Fibroblast of the aortic adventitia (primary cell): ENCODE data around the gene RBM5. TPM values are rescaled to one million over a fixed set of nuclear protein-coding genes. Genes with fewer than 3 reads are reported as not detected.

Experiments used
- DNase-seq: peaks from one replicate; pipeline ENCODE4 v3.0.0-alpha.2; 2010; ENCODE audit warnings: low read depth
- H3K4me3 ChIP-seq: 2 replicates; pipeline ENCODE4 v1.5.1; 2011; ENCODE audit warnings: low read depth, mild to moderate bottlenecking, control low read depth, low read length, moderate library complexity
- total RNA-seq: library from RNA; depleted of rRNA; stranded (reverse); fragments of >200 nt; gene quantifications from 2 replicates; pipeline ENCODE4 v1.2.3, GENCODE V29; 2012; ENCODE audit warnings: low replicate concordance
- TF ChIP-seq, protein P1 (sequence below): IDR thresholded peaks from 2 replicates; pipeline ENCODE4 v1.5.1; 2011; ENCODE audit warnings: mild to moderate bottlenecking, low read length, control low read depth, inconsistent platforms; ENCODE audit not compliant: insufficient read depth

The RBM5 gene
- total RNA-seq, 1 donor, result 142 TPM

DNA sequence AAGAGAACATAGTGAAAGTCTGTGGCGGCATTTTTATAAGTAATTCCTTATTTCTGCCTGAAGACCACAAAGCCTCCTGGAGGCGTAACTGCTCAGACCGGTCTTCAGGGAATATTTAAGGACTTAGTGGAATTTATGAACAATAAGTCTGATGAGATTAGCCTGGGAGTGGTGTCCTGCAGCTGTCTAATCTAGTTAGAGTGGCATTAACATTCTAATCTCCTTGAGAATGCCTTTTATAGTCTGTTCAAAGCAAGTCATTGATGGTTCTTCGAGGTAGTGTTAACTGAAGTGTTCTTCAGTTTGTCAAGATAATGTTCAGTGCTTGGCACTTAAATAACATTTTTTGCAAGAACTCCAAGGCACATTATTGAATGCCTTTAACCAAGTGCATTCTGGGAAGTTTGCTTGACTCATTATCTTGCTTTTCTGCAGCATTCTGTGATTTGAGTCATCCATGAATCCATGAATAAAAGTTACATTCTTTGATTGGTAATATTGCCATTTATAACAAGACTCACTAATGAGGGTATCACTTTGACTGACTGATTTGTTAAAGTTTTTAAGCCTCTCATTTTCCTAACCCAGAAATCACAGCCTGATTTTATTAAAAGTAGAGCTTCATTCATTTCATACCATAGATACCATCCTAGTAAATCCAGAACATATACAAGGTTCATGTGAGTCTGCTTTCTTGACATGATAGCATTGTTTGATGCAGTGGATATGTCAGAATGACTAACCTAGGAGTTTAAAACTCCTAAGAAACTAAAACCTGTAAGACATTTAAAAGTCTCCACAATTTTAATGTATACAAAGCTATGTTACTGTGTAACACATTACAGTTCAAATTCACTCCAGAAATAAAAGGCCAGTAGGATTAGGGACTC is 12.5 kb downstream of the RBM5 start:
- peak; percentile 70 for DNase-seq
- TF ChIP-seq, protein P1, sequence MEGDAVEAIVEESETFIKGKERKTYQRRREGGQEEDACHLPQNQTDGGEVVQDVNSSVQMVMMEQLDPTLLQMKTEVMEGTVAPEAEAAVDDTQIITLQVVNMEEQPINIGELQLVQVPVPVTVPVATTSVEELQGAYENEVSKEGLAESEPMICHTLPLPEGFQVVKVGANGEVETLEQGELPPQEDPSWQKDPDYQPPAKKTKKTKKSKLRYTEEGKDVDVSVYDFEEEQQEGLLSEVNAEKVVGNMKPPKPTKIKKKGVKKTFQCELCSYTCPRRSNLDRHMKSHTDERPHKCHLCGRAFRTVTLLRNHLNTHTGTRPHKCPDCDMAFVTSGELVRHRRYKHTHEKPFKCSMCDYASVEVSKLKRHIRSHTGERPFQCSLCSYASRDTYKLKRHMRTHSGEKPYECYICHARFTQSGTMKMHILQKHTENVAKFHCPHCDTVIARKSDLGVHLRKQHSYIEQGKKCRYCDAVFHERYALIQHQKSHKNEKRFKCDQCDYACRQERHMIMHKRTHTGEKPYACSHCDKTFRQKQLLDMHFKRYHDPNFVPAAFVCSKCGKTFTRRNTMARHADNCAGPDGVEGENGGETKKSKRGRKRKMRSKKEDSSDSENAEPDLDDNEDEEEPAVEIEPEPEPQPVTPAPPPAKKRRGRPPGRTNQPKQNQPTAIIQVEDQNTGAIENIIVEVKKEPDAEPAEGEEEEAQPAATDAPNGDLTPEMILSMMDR, result no peak
- H3K4me3 ChIP-seq, result no peak overlapping the region

DNA sequence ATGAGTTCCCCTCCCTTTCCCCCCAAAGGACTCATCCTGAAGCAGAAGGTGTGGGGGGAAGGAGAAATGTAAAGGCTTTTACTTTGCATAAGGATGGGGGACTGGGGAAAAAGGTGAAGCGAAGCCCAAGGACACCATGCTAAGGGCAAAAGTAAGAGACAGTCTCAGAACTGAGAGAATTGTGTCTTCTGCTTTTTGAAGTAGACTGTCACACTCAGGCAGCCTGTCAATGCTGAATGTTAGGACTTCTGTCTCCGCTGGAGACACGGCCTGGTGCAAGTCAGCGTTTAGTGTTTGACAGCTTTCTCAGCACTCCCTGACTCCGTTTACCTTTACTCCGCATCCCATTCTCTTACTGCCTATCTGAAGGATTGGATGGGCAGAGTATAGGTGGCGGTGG is 13.8 kb downstream of the RBM5 start:
- H3K4me3 ChIP-seq, result no peak overlapping the region
- TF ChIP-seq, protein P1, result no peak
- DNase-seq, result no peak

DNA sequence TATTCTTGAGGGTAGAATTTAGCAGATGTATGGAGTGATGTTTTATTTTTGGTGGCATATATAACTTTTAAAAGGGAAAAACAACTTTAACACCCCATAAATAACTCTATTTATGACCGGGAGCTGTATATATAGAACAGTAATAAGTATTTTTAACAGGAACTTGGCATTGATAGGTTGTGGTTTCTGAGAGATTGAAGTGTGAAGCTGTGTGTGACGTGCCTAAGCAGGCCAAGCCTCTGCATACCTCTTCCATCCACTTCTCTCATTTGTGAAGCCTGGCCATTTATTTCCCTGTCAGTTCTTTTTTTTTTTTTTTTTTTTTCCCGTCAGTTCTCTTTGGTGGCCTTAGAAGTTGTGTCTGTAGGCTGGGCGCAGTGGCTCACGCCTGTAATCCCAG is 23.0 kb downstream of the RBM5 start:
- H3K4me3 ChIP-seq, result no peak overlapping the region
- TF ChIP-seq, protein P1, result no peak
- no peak for DNase-seq

DNA sequence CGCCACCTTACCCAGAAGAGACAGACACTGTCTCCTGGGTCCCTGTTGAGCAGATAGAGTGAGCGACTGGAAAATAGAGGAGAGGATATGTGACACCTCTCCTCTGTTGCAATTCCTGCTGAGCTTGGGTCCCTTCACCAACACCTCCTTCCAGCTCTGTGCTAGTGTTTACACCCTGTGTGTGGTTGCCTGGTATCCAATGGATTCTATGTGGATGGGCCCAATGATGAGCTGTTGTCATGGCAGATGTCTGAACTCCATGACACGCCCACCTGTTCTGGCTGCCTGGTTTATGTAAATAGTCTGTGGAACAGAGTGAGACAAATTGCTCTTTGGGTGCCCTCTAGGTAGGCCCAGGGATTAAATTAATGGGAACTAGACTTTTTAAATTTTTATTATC is 23.7 kb downstream of the RBM5 start:
- no peak overlapping the region for H3K4me3 ChIP-seq
- TF ChIP-seq, protein P1, result no peak
- DNase-seq, result no peak

DNA sequence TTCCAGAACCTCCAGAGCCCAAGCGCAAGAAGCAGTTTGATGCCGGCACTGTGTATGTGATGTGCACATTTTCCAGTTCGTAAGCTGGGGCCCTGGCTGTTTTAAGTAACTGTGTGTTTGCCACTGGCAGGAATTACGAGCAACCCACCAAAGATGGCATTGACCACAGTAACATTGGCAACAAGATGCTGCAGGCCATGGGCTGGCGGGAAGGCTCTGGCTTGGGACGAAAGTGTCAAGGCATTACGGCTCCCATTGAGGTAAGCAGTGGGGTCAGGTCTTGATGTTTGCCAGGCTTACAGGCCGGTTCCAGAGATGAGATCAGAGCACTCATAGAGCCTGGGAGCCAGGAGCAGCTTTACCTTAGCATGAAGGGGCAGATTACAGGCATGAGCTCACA is 28.4 kb downstream of the RBM5 start:
- no peak for DNase-seq
- TF ChIP-seq, protein P1, result no peak
- H3K4me3 ChIP-seq, result no peak overlapping the region

DNA sequence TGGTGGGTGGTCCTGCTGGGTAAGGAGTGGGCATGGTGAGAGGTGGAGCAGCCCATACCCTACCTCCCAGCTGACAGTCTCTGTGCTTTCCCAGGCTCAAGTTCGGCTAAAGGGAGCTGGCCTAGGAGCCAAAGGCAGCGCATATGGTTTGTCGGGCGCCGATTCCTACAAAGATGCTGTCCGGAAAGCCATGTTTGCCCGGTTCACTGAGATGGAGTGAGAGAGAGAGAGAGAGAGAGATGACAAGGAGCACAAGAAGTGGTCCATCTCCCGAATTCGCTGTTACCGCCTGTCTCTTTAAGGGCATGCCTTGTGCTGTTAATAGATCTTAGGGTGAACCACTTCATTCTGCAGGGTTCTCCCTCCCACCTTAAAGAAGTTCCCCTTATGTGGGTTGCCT is 29.5 kb downstream of the RBM5 start:
- TF ChIP-seq, protein P1, result no peak
- no peak for DNase-seq
- H3K4me3 ChIP-seq, result no peak overlapping the region
